ENCODE data around the gene ALDH1A1.

- TF ChIP-seq CTCF (conservative IDR thresholded peaks at IDR 0.05) (no peak), ZFX (IDR thresholded peaks at IDR 0.05) (no peak)
Observed at GRCh38 chr9:72928042-72928507, 24.8 kb downstream of the ALDH1A1 start.

All from C4-2B (cell line).